GM12872 (cell line): ENCODE measurements around the gene PTPRK.

Experiments
- CTCF ChIP-seq: IDR thresholded peaks from 3 replicates; pipeline ENCODE4 v1.5.1; 2011; ENCODE audit warnings: low read depth, mild to moderate bottlenecking, low read length, moderate library complexity; ENCODE audit not compliant: insufficient read depth

PTPRK gene

GRCh38 chr6:128507337-128508310 lies 12.8 kb downstream of the PTPRK start:
- TF ChIP-seq CTCF = no peak

GRCh38 chr6:128505603-128506002 lies 14.8 kb downstream of the PTPRK start:
- TF ChIP-seq CTCF = no peak

GRCh38 chr6:128504003-128504654 lies 16.3 kb downstream of the PTPRK start:
- no peak for TF ChIP-seq CTCF

GRCh38 chr6:128500749-128501600 lies 19.4 kb downstream of the PTPRK start:
- no peak for TF ChIP-seq CTCF

- TF ChIP-seq CTCF = no peak
Measured at GRCh38 chr6:128500014-128500413, 20.4 kb downstream of the PTPRK start.

GRCh38 chr6:128499079-128499731 lies 21.2 kb downstream of the PTPRK start:
- no peak for TF ChIP-seq CTCF

- TF ChIP-seq CTCF = no peak
Measured at GRCh38 chr6:128498234-128498633, 22.2 kb downstream of the PTPRK start.
